IMR-90 (cell line): ENCODE measurements around the gene DCAF17. TPM values are rescaled to one million over a fixed set of nuclear protein-coding genes. Genes with fewer than 3 reads are reported as not detected.

Experiments used
- ATAC-seq: fragments of 200-7000 bp; cut with Tn5 transposase; 2 replicates; pipeline ENCODE4 v1.9.1; 2020; ENCODE audit warnings: low read depth, mild to moderate bottlenecking, moderate library complexity
- BruUV-seq: library from RNA; stranded (reverse); fragments of 400-500 nt; replicated peaks from 2 replicates; lab custom pipeline; 2021; lab: Mats Ljungman, UMichigan
- CTCF ChIA-PET: fragments of 300-600 bp; formaldehyde crosslinking; extraction: SDS; loops from one replicate; lab custom pipeline; 2021; ENCODE audit warnings: antibody characterized with exemption; lab: Yijun Ruan, JAX
- POLR2A ChIA-PET: fragments of 300-600 bp; sonication (Branson Sonifier 250); formaldehyde crosslinking; loops from one replicate; lab custom pipeline; 2022; ENCODE audit warnings: antibody characterized with exemption; ENCODE audit not compliant: unreplicated experiment; lab: Charles Lee
- DNase-seq: peaks from one replicate; pipeline ENCODE4 v3.0.0; 2013
- H2AFZ ChIP-seq: replicated peaks from 2 replicates; pipeline ENCODE3; 2013; ENCODE audit warnings: low read length, mild to moderate bottlenecking; ENCODE audit not compliant: poor library complexity
- H2AK5ac ChIP-seq: 2 replicates; pipeline ENCODE4 v1.6.1; 2013; ENCODE audit warnings: low read depth, low read length, inconsistent platforms
- H2AK9ac ChIP-seq: replicated peaks from 2 replicates; pipeline ENCODE3; 2013; ENCODE audit warnings: mild to moderate bottlenecking, low read depth, low read length, moderate library complexity; ENCODE audit not compliant: poor library complexity
- H2BK120ac ChIP-seq: 2 replicates; pipeline ENCODE4 v1.6.1; 2013; ENCODE audit warnings: low read depth, low read length, inconsistent platforms
- H2BK15ac ChIP-seq: 3 replicates; pipeline ENCODE4 v1.6.1; 2013; ENCODE audit warnings: low read depth, low read length, inconsistent platforms
- H2BK20ac ChIP-seq: 2 replicates; pipeline ENCODE4 v1.6.1; 2013; ENCODE audit warnings: low read depth, mild to moderate bottlenecking, inconsistent platforms, low read length, moderate library complexity
- H2BK5ac ChIP-seq: 2 replicates; pipeline ENCODE4 v1.6.1; 2013; ENCODE audit warnings: mild to moderate bottlenecking, low read depth, low read length, inconsistent platforms; ENCODE audit not compliant: poor library complexity, severe bottlenecking
- H3K14ac ChIP-seq: replicated peaks from 2 replicates; pipeline ENCODE4 v1.6.1; 2013; ENCODE audit warnings: low read depth, low read length, inconsistent platforms
- H3K18ac ChIP-seq: 2 replicates; pipeline ENCODE4 v1.6.1; 2013; ENCODE audit warnings: low read depth, low read length, control low read depth
- H3K23ac ChIP-seq: 2 replicates; pipeline ENCODE4 v1.6.1; 2013; ENCODE audit warnings: low read depth, low read length, inconsistent platforms
- H3K27ac ChIP-seq: 2 replicates; pipeline ENCODE4 v1.5.1; 2013; ENCODE audit warnings: mild to moderate bottlenecking, control low read depth, low read length; ENCODE audit not compliant: insufficient read depth
- H3K27me3 ChIP-seq: 2 replicates; pipeline ENCODE4 v1.6.1; 2013; ENCODE audit warnings: low read length; ENCODE audit not compliant: control insufficient read depth, insufficient read depth
- H3K36me3 ChIP-seq: 2 replicates; pipeline ENCODE4 v1.6.1; 2013; ENCODE audit warnings: low read length, mixed read lengths; ENCODE audit not compliant: control insufficient read depth, insufficient read depth
- H3K4ac ChIP-seq: 2 replicates; pipeline ENCODE4 v1.6.1; 2013; ENCODE audit warnings: low read depth, low read length, inconsistent platforms
- H3K4me1 ChIP-seq: 2 replicates; pipeline ENCODE4 v1.6.1; 2013; ENCODE audit warnings: low read length, mixed read lengths; ENCODE audit not compliant: control insufficient read depth, insufficient read depth
- H3K4me2 ChIP-seq: 2 replicates; pipeline ENCODE4 v1.6.1; 2013; ENCODE audit warnings: low read depth, mild to moderate bottlenecking, control low read depth, low read length, moderate library complexity
- H3K4me3 ChIP-seq: 2 replicates; pipeline ENCODE4 v1.5.1; 2013; ENCODE audit warnings: low read depth, mild to moderate bottlenecking, control low read depth, low read length, moderate library complexity; ENCODE audit not compliant: insufficient read depth
- H3K56ac ChIP-seq: 2 replicates; pipeline ENCODE4 v1.6.1; 2013; ENCODE audit warnings: low read length, inconsistent platforms; ENCODE audit not compliant: insufficient read depth; ENCODE audit errors: extremely low read depth
- H3K79me1 ChIP-seq, 2 experiments: 2 replicates each; pipeline ENCODE4 v1.6.1; 2013; ENCODE audit warnings: low read length in 2 of 2, inconsistent platforms in 1 of 2, low read depth in 1 of 2
- H3K9ac ChIP-seq: 2 replicates; pipeline ENCODE4 v1.6.1; 2013; ENCODE audit warnings: low read depth, low read length, control low read depth
- H3K9me1 ChIP-seq: 2 replicates; pipeline ENCODE4 v1.6.1; 2013; ENCODE audit warnings: low read length, inconsistent platforms; ENCODE audit not compliant: insufficient read depth
- H3K9me3 ChIP-seq: 2 replicates; pipeline ENCODE4 v1.6.1; 2013; ENCODE audit warnings: low read length; ENCODE audit not compliant: control insufficient read depth, insufficient read depth
- H4K20me1 ChIP-seq: 2 replicates; pipeline ENCODE4 v1.6.1; 2013; ENCODE audit warnings: low read length, inconsistent platforms; ENCODE audit not compliant: insufficient read depth
- H4K5ac ChIP-seq: 2 replicates; pipeline ENCODE4 v1.6.1; 2013; ENCODE audit warnings: mild to moderate bottlenecking, low read depth, low read length, control low read depth
- H4K8ac ChIP-seq, 2 experiments: 2 replicates each; pipeline ENCODE4 v1.6.1; 2013; ENCODE audit warnings: low read depth in 2 of 2, low read length in 2 of 2, control low read depth in 1 of 2, inconsistent platforms in 1 of 2
- H4K91ac ChIP-seq: 2 replicates; pipeline ENCODE4 v1.6.1; 2013; ENCODE audit warnings: low read depth, low read length, inconsistent platforms; ENCODE audit not compliant: insufficient read depth
- CHD1 ChIP-seq: IDR thresholded peaks from 2 replicates; pipeline ENCODE4 v1.6.1; 2012; ENCODE audit warnings: low read depth, low read length, improper control_type of control experiment
- CTCF ChIP-seq: conservative IDR thresholded peaks from 2 replicates; pipeline ENCODE4 v1.5.1; 2012; ENCODE audit warnings: mild to moderate bottlenecking, low read depth, low read length, improper control_type of control experiment
- FOS ChIP-seq: fragments of 150-350 bp; IDR thresholded peaks from 2 replicates; pipeline ENCODE4 v1.6.1; 2016; ENCODE audit warnings: low read depth, low read length
- MAFK ChIP-seq: IDR thresholded peaks from 2 replicates; pipeline ENCODE4 v1.6.1; 2012; ENCODE audit warnings: low read depth, low read length, improper control_type of control experiment
- MAZ ChIP-seq: IDR thresholded peaks from 2 replicates; pipeline ENCODE4 v1.6.1; 2012; ENCODE audit warnings: low read depth, mild to moderate bottlenecking, low read length, improper control_type of control experiment, moderate library complexity, borderline replicate concordance
- MXI1 ChIP-seq: IDR thresholded peaks from 2 replicates; pipeline ENCODE4 v1.6.1; 2012; ENCODE audit warnings: low read depth, mild to moderate bottlenecking, low read length, moderate library complexity, borderline replicate concordance
- NFE2L2 ChIP-seq: fragments of 150-350 bp; IDR thresholded peaks from 2 replicates; pipeline ENCODE4 v1.6.1; 2016; ENCODE audit warnings: low read depth, mild to moderate bottlenecking, low read length
- USF2 ChIP-seq: fragments of 150-350 bp; IDR thresholded peaks from 2 replicates; pipeline ENCODE4 v1.6.1; 2017; ENCODE audit warnings: mild to moderate bottlenecking, antibody characterized with exemption, low read length, low read depth
- WGBS, 2 experiments: methylation state at CpG; one replicate each; pipeline versions ENCODE4 v1.1.5 to v1.1.7; 2013; ENCODE audit warnings: missing lambda C conversion rate in 2 of 2; ENCODE audit not compliant: insufficient read length in 1 of 2; ENCODE audit errors: extremely low coverage in 2 of 2; 5-methylcytosine and 5-hydroxymethylcytosine counted together
- dilution Hi-C: fragments of 300-500 bp; cut with HindIII; formaldehyde crosslinking; loops from one replicate; pipeline ENCODE4 v1.14.3; 2018; ENCODE audit warnings: low sequenced_read_pairs; ENCODE audit not compliant: unreplicated experiment
- in situ Hi-C: fragments of 300-500 bp; cut with MboI; formaldehyde crosslinking; loops from 3 replicates; pipeline ENCODE4 v1.14.3; 2019; ENCODE audit warnings: low sequenced_read_pairs, inconsistent platforms, mixed read lengths
- intact Hi-C: fragments of 100-400 bp; cut with micrococcal nuclease; formaldehyde crosslinking; loops from 2 replicates; pipeline ENCODE4 v1.10.0; 2022
- polyA plus RNA-seq, 3 experiments: library from polyadenylated mRNA; depleted of rRNA; stranded (reverse); fragments of >200 nt; gene quantifications; 2 replicates each; pipeline ENCODE4 v1.2.3, GENCODE V29; 2012; ENCODE audit warnings: low replicate concordance in 1 of 3
- total RNA-seq: library from RNA; depleted of rRNA; stranded (reverse); fragments of >200 nt; gene quantifications from 2 replicates; pipeline ENCODE4 v1.2.3, GENCODE V29; 2012

The DCAF17 gene
- total and polyA plus RNA-seq, 2 of the 4 experiments (the other 2 are of a cell fraction), result 6.7 to 13.1 TPM

- Histone ChIP-seq H3K18ac (no peak overlapping the region), H3K27me3 (no peaks in the 10 kb centered on the region), H3K4me1 (peaks cover 4% of the 10 kb centered on the region; the same call in 1 of the 2 replicates), H2AK9ac (no peak overlapping the region), H3K23ac (no peak overlapping the region), H3K9ac (no peak overlapping the region), H3K4me3 (no peak overlapping the region), H3K56ac (no peak overlapping the region), H3K27ac (no peak overlapping the region), H4K8ac (no peak overlapping the region), H3K4ac (0 out of 2 replicates have a peak overlapping the region, but pooled peaks have one; percentile 4), H3K9me3 (no peaks in the 10 kb centered on the region), H3K9me1 (no peaks in the 10 kb centered on the region; the same call in 1 of the 2 replicates), H2AFZ (no peak overlapping the region), H2BK15ac (peak overlapping the region; percentile 77; the same call in 1 of the 3 replicates), H3K4me2 (no peak overlapping the region), H3K36me3 (peaks cover 2% of the 10 kb centered on the region; the same call in 1 of the 2 replicates), H2BK120ac (no peak overlapping the region), H2AK5ac (peak overlapping the region; percentile 35; the same call in 1 of the 2 replicates), H3K14ac (0 out of 2 replicates have a peak overlapping the region, but pooled peaks have one; percentile 13), H2BK20ac (no peak overlapping the region), H3K79me1 (peaks cover 12 to 62% of the 10 kb centered on the region in 2 experiments), H4K91ac (no peak overlapping the region), H2BK5ac (no peak overlapping the region), H4K20me1 (peaks cover 9% of the 10 kb centered on the region; the same call in 1 of the 2 replicates), H4K5ac (no peak overlapping the region)
- dilution Hi-C loops (no loop called here), in situ Hi-C loops (no loop called here), intact Hi-C loops (loop anchor here (10.0 kb wide), 2 partner anchors 375 to 555 kb away; no protein-coding TSS in a partner anchor)
- ChIA-PET POLR2A (no interaction called here), CTCF (no interaction called here)
- BruUV-seq, result no TSS peak
- TF ChIP-seq CTCF (peak; percentile 39), MXI1 (no peak), MAZ (no peak), FOS (no peak), USF2 (no peak), CHD1 (no peak), NFE2L2 (no peak), MAFK (no peak)
- no CpG with 5 or more reads among the region's 1 CpG for WGBS, 2 experiments
- ATAC-seq (no peak), DNase-seq (no peak)
Measured at GRCh38 chr2:171529914-171530313, 95.9 kb downstream of the DCAF17 start.
